HG03439 (cell line): ENCODE data around the gene CLIP2.
"Not testable (repeated sequence)": the region's sequence is repeated elsewhere in the genome, so short reads cannot be mapped to it uniquely, and the experiment has no call there.

ENCODE experiments used
- ATAC-seq: cut with Tn5 transposase; IDR thresholded peaks from one replicate; pipeline ENCODE4 v1.9.1; 2021; ENCODE audit warnings: mild to moderate bottlenecking, moderate library complexity; ENCODE audit not compliant: unreplicated experiment

Gene CLIP2

DNA sequence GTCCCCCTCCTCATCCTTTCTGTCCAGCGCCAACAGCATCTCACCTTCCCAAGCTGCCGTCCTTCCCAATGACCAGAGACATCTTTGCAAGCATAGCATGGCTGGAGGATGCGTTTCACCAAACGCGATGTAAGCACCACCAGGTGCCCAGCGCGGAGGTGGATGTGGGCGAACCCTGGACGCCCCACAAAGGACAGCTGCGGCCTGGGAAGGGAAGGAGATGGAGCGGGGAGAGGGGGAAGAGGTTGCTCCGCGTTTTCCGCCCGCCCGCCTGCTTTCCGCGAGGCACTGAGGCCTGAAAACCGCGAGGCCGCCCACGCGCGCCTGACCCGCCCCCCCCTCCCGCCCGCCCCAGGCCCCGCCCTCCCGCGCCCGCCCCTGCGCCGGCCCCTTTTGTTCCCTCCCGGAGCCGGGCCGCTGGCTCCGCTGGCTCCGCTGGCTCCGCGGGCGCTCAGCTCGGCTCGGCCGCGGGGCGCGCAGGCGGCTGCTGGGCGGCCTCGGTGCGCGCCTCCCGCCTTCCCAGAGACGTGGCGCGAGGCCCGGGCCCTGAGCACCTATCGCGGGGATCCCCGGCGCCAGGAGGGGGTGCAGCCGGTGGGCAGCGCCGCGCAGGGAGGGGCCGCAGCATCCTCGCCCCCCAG is at the start of gene CLIP2:
Gene CLIP2 (plus strand): TSS at position 390 of the 641 bp plus-strand sequence. CDS start 28,140 bp downstream, outside the sequence.
- no peak for ATAC-seq

DNA sequence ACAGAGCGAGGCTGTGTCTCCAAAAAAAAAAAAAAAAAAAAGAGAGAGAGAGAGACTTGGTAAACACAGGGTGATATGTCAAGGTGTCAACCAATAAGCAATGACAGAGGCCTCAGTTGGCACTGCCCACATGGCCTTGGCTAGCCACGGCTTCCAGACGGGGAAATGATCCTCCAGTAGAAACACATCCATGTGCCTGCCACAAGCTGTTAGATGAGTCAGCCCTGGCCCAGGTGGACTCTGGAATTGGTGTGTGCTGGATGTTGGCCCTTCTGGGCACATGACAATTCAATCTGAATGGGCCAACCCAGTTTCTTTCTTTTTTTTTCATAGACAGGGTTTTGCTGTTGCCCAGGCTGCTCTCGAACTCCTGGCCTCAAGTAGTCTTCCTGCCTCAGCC is 48.7 kb upstream of the CLIP2 start:
- ATAC-seq = no peak

DNA sequence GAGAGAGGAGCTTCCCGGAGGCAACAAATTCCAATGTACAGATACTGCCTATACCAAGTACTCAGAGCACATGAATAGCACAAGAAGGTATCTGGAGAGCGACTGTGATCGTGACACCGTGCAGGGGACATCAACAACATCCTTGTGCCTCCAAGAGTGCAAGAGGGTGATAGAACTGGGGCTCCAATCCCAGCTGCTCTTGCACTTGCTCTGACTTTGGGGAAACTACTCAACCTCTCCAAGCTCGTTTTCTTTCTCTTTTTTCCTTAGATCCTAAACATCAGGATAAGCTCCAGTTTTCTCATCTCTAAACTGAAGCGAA is 47.1 kb upstream of the CLIP2 start:
- no peak for ATAC-seq

DNA sequence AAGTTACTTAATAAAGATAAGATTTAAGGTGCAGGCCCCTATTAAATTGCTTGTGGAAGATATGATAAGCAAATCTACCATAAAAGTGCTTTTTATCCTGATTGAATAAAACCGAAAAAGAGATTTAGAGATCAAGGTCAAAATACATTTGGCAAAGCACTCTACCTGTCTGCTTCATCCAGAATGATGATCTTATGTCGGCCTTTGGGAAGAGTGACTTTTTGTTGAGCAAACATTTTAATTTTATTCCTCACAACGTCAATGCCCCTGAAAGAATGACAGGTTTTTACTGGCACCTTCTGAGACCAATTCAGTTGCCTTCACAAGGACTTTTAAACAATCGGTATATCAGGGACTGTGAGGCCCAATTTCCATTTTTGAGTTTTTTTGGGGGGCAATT is 42.7 kb upstream of the CLIP2 start:
- no peak for ATAC-seq

DNA sequence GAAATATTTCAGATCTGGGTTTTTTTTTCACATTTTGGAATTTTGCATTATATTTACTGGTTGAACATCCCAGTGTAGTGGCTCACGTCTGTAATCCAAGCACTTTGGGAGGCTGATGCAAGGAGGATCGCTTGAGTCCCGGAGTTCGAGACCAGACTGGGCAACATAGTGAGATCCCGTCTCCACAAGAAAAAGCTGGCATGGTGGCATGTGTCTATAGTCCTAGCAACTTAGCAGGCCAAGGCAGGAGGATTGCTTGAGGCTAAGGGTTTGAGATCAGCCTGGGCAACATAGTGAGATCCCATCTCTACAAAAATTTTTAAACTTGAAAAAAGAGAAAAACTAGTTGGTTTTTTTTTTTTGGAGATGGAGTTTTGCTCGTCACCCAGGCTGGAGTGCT is 41.1 kb upstream of the CLIP2 start:
- ATAC-seq = no peak

DNA sequence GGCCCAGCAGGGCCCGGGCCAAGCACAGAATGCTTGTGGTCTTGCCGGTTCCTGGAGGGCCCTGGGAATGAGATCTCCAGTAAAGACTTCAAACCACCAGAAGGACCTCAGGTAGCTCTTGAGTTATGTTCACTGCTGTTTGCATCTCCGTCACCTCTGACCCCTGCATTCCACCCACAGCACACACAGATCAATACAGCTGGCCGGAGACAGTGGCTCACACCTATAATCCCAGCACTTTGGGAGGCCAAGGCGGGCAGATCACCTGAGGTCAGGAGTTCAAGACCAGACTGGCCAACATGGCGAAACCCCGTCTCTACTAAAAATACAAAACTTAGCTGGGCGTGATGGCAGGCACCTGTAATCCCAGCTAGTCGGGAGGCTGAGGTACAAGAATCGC is 40.1 kb upstream of the CLIP2 start:
- ATAC-seq = not testable (repeated sequence)

DNA sequence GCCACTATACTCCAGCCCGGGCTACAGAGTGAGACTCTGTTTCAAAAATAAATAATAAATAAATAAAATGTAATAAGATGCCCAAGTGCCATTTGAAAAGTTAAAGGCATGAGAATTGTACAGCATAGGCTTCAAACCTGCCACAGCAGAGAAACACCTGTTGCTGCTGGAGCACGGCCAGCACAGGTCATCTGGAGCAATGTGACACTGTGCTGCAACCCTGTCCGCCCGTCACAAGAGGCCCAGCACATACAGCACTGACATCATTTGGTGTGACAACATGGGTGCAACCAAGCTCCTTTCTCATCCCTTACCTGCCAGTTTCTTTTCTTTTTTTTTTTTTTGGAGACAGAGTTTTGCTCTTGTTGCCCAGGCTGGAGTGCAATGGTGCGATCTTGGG is 36.3 kb upstream of the CLIP2 start:
- ATAC-seq = no peak

DNA sequence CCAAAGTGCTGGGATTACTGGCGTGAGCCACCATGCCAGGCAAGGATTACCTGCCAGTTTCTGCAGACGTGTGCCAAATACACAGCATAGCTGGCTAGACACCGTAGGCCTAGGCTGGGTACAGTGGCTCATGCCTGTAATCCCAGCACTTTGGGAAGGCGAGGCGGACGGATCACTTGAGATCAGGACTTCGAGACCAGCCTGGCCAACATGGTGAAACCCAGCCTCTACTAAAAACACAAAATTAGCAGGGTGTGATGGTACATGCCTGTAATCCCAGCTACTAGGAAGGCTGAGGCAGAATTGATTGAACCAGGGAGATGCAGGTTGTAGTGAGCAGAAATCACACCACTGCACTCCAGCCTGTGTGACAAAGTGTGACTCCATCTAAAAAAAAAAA is 35.9 kb upstream of the CLIP2 start:
- ATAC-seq = no peak

DNA sequence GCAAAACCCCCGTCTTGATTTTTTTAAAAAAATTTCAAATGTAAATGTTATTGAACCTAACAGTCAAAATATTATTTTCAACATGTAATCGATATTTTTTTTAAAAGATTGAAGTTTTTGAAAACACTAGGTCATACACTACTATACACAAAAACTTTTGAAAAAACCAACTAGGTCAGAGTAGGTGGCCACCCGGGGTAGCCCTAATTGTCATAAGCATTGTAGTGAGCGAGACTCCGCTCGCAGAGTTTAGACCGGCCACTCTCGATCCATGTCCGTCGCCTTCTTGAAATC is 35.4 kb upstream of the CLIP2 start:
- ATAC-seq = peak; percentile 8

DNA sequence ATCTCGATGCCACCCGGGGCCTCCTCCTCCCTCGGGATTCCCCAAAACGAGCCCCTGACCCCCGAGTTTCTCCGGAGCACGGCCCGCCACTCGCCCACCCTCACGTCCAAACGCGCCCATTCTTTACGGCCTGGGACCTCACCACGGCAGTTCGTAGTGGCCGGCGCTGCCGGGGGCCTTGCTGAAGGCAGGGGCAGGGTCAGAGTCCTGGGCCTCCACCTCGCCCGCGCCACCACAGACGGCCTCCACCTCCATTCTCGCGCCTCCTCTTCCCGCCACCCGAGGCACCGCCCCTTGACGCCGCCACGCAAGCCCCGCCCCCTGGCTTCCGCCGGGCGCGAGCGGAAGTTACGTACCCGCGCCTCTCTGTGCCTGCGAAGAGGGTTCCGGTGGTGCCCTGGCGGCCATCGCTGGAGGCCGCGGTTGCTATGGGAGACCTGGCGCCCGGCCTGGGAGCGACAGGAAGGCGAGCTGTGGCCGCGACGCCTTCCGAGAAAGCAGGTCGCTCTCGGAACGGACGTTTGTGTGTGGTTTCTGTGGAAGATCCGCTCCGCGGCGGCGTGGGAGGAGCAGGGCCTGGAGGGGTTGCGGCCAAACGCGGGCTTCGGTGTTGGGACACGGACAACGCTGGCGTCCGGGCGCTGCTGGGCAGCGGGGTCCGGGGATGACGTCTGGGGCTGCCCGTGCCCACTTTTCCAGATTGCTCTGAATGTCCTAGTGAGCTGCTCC is 34.9 kb upstream of the CLIP2 start, which contains the start of gene RFC2:
Gene RFC2 (minus strand): TSS at position 271 of the 729 bp plus-strand sequence. CDS start 16 bp downstream, at position 255.
- peak; percentile 90 for ATAC-seq

DNA sequence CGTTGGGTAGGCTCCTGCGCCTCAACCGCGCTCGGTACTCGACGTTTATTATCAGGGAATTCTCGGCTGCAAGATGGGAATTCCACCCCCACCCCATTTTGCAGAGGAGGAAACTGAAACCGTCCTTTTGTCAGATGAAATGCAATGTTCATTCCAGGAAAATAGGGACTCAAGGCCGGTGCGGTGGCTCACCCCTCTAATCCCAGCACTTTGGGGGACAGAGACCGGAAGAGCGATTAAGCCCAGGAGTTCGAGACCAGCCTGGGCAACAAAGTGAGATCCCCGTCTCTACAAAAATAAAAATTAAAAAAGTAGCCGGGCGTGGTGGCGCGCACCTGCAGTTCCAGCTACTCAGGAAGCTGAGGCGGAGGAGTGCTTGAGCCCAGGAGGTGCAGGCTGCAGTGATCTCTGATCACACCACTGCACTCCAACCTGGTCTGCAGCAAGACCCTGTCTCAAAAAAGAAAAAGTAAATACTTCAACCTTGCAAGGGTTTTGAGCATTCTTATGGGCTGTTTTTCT is 34.3 kb upstream of the CLIP2 start:
- no peak for ATAC-seq

DNA sequence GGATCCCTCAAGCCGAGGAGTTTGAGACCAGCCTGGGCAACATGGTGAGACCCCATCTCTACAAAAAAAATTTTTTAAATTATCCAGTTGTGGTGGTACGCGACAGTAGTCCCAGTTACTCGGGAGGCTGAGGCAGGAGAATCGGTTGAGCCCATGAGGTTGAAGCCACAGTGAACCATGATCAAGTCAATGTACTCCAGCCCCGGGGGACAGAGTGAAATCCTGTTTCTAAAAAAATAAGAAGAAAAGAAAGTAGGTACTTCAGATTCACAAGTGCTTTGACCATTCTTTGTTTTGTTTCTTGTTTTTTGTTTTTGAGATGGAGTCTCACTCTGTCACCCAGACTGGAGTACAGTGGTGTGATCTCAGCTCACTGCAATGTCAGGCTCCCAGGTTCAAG is 33.7 kb upstream of the CLIP2 start:
- ATAC-seq = not testable (repeated sequence)

DNA sequence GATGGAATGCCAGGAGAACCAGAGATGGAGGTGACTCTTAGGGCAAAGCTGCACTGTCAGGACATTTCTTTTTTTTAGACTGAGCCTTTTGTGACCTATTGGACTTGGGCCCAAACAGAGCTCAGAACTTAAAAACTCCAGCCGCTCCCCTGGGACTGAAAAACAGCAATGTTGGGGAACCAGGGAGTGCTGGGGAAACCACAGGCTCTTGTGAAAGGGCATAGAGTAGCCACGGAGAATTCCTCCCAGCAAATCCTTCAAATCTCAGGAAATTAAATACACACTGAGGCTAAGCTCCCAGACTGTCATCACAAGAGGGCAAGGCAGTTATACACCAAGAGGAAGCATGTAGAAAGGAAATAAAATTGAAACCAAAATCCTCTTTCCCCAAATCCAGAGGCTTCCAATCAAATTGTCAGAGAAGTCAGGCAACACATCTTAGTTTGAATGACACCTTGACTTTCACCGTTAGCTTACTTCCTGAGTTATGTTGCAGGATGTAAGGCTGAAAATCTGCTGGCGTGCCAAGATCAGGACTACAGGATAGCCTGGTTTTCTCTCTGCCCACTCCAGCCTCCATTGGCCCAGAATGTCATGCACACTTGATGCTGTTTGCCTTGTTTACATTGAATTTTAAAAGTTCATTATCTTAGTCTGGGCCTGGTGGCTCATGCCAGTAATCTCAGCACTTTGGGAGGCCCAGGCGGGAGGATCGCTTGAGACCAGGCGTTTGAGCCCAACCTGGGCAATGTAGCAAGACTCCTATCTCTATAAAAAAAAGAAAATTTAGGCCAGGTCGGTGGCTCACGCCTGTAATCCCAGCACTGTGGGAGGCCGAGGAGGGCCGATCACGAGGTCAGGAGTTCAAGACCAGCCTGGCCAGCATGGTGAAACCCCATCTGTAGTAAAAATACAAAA is 32.5 kb upstream of the CLIP2 start:
- ATAC-seq = no peak

DNA sequence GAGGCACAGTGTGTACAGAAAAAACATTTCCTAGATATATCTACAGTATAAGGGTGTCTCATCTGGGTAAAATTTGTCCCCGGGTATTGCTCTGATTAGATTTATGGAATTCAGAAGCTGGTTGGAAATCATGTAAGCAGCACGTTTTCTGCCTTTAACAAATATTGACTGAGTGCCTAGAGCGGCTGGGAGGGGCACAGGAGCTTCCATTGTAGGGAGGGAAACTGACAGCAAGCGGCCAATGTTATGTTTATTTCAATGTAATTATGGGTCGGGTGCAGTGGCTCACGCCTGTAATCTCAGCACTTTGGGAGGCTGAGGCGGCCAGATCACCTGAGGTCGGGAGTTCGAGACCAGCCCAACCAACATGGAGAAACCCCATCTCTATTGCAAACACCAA is 30.6 kb upstream of the CLIP2 start:
- no peak for ATAC-seq

DNA sequence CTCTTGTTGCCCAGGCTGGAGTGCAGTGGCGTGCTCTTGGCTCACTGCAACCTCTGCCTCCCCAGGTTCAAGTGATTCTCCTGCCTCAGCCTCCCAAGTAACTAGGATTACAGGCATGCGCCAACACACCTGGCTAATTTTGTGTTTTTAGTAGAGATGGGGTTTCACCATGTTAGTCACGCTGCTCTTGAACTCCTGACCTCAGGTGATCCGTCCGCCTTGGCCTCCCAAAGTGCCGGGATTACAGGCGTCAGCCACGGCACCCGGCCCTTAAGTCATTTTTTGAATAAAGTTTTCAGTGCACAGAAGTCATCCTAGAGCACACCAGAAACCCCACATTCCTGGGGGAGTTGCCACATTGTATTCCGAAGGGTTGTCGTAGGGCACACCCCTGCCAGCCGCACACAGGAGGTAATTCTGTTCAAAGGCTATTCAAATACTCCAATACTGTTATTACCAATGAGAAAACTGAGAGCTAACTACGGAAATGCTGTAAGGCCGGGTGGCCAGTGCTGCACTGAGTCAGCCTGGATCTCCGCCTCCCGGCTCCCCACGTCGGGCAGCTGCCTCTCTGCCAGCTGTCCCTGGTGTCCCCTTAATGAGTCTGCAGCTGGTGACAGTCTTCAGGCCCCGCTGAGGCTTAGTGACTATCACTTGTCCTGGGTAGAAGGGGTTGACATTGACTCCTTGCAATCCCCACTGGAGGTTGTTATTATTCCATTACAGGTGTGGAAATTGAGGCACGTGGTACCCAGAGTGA is 26.4 kb upstream of the CLIP2 start:
- ATAC-seq = no peak

DNA sequence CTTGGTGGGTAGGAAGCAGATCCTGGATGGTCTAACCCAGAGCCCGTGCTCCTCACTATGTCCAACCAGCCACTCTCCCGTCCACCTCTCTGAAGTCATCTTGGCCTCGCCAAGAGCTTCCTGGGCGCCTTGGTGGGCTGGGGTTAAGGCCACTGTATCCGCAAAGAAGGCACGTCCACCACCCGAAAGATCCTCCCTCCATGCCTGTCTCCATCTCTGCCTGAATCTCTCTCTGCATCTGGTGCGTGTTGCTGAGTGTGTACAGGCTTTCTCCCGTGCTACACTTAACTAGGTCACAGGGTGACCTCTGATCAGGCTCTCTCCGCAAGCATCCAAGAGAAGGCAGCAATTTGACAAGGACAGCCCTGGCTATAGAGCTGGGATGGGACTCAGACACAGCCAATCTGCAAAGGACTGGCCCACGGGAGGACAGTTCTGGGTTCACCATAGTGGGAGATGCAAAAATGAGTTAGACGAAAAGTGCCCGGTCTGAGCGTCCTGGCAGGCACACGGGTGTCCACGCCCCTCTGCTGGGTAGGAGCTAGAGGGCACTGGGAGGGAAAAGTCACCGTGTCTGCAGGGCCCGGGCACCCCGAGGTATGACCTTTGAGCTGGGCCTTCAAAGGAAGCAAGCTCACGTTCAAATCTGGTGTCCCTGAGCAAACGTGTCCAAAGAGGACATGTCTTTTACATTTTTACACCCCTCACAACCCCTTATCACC is 25.6 kb upstream of the CLIP2 start:
- ATAC-seq = no peak

DNA sequence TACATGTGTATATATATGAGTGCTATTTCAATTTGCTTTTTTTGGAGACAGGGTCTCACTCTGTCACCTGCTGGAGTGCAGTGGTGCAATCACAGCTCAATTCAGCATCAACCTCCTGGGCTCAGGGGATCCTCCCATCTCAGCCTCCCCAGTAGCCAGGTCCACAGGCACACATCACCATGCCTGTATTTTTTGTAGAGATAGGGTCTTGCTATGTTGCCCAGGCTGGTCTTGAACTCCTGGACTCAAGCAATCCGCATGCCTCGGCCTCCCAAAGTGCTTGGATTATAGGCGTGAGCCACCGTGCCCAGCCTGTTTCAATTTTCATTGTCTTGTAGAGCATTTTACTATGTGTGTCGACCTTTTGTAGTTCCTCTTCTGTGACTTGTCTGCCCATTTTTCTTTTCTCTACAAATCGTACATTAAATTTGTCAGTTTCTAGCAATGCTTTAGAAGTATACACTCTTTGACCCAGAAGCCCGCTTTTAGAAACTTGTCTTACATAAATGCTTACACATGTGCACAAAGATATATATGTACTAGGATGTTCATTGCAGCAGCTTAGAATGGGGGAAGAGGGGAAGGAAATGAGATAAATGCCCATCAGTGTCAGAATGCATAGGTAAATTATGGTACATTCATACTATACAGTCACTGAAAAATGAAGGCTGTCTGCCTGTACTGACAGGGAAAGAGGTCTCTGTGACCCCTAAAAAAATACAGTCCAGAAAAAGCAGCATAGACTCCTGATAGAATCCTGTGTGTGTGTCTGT is 22.8 kb upstream of the CLIP2 start:
- no peak for ATAC-seq

DNA sequence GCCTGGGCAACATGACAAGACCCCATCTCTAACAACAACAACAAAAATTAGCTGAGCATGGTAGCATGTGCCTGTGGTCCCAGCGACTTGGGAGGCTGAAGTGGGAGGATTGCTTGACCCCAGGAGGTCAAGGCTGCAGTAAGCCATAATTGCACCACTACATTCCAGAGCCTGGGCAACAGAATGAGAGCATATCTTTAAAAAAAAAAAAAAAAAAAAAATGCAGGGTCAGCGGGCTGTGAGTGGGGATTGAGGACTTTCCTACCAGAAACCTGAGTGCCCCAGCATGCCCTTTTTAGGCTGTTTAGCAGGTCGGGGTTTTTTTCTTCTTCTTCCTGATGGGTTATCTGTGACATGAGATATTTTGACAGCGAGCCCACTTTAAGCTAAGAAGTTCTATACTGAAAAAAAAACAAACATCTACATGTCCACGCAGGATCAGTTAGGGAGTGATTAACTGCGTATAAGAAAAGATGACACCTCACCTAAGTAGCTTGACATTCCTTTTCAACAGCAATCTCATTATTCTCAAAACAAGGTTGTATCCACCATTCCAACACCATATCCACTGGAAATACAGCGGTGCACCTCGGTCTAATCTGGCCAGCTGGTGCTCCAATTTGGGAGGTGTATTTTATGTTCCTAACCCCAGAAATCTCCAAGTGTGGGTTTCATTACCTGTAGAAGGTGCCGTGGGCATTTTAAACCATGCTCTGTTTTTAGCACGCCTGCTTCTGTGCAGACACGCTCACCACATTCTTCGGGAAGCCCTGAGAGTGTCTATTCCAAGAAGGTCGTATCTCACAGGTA is 21.2 kb upstream of the CLIP2 start:
- no peak for ATAC-seq
